GM19025 (cell line): ENCODE data around the gene FAM47B.

Source experiments
- ATAC-seq: cut with Tn5 transposase; IDR thresholded peaks from one replicate; pipeline ENCODE4 v1.9.1; 2021; ENCODE audit warnings: mild to moderate bottlenecking, low read depth, moderate library complexity; ENCODE audit not compliant: unreplicated experiment

Gene FAM47B

DNA sequence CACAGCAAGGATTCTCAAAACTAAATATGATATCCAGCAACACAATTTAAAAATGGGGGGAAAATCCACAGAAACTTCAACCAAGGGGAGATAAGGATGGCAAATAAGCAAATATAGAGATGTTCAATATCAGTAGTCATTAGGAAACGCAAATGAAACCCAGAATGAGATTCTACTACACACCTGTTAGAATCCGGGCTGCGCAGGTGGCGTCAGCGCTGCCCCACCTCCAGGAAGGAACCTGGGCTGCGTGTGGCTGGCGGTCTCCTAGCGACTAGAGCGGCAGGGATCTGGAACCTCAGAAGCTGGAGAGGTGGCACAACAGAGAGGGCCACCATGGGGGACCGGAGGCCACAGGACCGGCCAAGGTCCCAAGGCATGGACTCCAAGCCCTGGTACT, at the start of gene FAM47B:
Gene FAM47B (plus strand): TSS at position 301 of the 400 bp plus-strand sequence. CDS start 36 bp downstream, at position 337.
- ATAC-seq: no peak

DNA sequence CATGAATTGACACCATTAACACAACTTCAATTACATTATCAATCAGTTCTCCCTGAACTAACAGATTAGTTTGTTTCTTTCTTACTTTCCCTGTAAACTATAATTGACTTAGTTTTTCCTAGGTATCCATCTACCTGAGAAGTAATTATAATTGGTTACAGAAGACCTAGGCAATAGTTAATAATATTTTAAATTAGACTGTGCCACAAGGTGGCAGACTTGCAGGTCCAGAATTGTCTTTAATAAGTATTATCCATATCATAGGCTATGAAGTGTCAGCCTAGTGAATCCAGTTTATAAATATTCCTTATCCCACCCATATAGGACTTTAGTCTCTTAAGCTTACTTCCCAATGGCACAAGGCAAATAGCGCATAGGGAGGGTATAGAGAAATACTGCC, 48.9 kb upstream of the FAM47B start:
- ATAC-seq: no peak

DNA sequence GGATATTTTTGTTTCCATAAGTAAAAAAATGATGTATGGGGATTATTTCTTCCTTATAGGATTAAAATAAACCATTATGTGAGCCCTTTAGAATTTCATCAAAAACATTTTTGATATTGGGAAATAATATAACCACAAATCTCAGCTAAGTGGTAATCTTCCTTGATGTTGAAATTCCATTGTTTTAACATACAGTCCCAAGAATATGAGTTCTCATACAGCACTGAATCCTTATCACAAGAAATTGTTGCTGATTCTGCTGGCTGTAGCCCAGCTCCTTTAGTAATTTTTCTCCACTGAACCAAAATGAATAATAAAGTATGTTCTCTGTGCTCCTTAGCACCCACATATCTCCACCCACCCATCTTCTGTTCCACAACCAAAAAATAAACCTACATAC, 41.9 kb upstream of the FAM47B start:
- no peak for ATAC-seq

DNA sequence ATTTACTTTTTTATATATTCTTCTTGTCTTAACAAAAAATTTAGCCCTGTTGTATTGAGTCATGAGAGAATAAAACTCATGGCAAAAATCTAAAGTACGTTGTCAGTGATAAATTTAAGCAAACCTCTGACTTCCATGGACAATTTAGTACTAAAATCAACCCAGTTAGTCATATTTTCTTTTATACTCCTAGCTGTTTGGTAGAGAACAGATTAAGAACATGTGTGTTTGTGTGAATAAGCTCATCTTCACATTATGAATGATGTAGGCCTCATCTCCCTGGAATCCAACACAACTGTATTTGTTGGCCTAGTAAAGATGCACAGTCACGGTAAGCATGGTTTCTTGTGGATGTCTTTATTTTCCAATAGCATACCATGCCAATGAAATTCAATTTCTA, 40.8 kb upstream of the FAM47B start:
- ATAC-seq: no peak

DNA sequence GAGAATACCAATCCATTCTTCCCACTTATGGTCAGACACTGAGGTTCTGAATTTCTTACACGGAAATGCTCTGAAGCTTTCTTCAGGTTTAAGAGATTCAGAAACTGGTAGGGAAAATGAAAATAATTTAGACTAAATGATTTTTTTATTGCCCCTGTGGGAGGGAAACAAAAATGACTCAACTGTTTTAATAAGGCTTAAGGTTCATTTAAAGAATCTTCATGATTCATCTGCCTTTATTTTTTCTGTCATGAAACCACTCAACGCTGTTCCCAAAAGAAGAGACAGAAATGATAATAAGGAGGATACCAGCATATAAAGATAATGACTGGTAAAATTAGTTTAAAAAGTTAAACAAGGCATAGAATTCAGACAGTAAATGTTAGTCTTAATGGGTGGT, 39.3 kb upstream of the FAM47B start:
- no peak for ATAC-seq

DNA sequence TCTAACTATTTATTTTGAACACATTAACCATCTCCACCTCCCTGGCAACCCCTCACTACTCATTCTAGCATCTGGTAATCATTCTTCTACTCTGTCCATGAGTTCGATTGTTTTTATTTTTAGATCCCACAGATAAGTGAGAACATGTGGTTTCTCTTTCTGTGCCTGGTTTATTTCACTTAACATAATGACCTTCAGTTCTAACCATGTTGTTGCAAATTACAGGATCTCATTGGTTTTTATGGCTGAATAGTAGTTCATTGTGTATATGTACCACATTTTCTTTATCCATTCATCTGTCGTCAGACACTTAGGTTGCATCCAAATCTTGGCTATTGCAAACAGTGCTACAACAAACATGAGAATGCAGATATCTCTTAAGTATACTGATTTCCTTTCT, 33.4 kb upstream of the FAM47B start:
- no peak for ATAC-seq

DNA sequence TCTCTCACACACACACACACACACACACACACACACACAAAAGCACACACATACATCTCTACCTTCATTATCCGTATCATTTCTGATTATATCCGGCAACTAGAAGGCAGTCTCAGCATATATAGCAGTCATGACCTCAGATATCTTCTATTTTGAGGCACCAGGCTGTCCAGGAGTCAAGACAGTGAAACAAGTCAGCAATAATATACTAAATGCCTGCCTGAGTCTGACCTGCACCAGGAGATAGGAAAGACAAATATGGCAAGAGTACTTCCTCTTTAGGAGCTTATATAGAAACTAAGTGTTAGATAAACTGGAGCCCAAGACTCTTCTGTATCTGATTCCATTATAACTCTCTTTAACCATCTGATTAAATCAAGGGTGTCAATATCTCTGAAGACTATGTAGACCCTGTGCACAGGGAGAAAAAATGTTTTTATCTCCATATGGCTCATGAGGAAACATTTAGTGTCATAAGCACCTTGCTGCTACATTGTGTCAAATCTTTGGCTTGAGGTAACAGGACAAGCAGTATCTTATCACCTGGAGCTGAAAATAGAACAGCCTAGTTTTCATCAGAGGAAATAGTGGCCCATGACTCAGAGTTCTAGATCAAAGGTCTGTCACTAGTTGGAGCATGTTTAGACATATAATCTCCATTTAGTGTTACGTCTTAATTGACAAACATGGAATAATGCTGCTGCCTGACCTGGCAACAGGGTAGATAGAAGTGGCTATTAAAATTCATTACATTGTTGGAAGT, 27.0 kb upstream of the FAM47B start:
- ATAC-seq: no peak

DNA sequence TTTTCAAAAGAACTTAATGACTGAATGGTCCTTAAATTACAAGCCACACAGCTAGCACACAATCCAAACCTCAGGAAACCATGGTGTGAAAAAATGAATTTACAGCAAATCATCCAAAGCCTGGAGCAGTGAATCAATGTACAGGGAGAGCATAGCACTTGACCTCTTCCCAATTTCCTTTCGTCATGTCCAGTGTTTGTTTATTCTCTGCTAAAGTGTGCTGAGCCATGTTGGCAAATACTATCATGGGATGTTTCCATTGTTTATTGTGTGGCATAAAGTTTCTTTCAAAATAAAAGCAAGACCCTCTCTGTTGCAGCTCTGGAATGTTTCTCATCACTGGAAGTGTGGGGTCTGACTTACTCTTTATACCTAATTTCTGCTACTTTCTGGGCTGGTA, 25.4 kb upstream of the FAM47B start:
- no peak for ATAC-seq

DNA sequence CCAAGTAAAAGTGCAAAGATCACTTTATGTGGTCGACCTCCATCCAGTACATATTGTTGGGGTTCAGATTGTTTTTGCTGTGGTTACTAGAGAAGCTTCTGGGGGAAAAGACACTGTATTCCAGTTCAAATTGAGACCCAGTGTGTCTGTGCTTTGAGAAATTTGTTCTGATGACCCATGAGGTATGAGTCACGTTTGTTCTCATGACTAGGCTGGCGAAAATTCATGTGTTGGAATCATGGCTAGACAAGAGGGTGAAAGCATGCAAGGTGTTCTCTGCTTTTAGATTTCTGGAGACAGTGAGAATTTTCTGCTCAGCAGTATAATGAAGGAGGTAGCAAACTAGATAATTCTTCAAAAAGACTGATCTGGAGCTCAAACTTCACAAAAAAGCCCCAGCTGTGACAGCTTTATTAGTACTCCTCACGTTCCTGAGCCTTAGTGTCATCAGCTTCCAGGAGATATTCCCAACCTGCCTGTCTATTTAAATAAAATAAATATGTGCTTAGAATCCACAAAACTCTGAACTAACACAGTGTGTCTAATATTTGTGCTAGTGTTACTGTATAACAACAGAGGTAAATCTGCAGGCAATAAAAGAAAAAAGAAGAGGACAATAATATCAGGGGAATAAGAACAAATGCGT, 24.4 kb upstream of the FAM47B start:
- ATAC-seq: no peak

DNA sequence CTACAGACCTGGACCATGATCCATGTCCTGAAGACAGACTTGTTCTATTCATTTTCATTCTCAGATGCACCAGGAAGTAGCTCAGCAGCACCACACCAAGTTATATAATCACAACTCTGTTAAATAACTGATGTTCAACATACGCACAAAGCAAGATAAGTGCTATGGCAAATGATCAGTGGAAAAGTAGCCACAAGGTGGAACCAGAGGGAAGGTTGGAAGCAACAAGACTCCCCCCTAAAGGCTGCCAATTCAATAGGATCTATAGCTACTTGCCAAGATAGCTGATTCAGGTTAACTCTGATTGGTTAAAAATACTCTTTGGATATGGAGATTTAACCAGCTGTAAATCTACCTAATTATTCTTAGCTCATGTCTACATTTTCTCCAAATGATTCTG, 23.7 kb upstream of the FAM47B start:
- ATAC-seq: no peak

DNA sequence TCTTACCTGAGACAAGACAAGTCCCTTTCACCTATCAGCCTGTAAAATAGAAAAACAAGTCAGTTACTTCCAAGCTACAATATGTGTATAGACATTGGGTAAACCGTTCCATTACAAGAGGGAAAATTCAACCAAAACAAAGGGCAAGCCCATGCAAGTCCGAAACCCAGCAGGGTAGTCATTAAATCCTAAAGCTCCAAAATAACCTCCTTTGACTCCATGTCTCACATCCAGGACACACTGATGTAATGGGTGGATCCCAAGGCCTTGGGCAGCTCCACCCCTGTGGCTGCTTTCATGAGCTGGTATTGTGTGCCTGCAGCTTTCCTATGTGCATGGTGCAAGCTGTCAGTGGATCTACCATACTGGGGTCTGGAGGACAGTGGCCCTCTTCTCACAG, 14.7 kb upstream of the FAM47B start:
- ATAC-seq: no peak

DNA sequence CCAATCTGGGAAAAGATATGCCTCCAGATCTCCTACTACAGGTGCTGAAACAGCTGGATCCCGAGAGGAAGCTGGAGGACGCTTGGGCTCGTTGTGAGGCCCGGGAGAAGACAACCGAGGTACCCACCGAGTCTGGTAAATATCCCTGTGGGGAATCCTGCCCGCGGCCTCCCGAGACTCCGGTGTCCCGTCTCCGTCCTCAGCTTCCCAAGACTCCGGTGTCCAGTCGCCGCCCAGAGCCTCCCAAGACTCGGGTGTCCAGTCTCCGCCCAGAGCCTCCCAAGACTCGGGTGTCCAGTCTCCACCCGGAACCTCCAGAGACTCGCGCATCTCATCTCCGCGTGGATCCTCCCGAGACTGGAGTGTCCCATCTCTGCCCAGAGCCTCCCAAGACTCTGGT, 639 bp downstream of the FAM47B start:
- ATAC-seq: no peak

DNA sequence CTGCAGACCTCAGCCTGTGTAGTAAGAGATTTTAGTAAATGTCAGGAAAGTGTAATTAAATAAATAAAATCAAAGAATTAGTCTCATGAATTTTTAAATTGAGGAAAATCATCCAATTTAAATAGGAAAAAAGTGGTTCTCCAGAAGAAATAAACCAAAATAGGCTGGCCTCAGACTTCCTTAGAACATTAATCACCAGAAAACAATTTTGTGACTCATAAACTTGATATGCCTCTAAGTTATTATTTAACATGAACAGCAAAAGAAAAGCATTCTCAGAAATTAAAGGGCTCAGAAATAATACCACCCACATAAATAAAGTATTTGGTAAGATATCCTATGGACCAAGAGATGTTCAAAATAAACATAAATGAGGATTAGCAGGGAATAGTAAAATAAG, 14.3 kb downstream of the FAM47B start:
- ATAC-seq: no peak

DNA sequence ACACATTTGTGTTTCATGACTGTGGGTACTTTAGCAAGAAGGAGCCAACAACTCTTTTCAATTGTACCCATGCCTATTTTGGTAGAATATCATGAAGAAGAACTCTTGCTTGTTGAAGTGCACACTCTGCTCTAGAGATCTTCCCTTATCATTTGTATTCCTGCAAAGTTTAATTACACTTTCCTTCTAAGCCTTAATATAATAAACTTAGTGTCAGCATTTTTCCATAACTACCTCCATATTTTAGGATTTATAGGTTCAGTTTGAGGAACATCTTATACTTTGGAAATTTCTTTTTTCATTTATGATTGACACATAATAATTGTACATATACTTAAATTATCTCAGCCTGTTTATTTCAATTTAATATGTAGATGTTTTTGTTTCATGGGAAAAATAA, 19.1 kb downstream of the FAM47B start:
- ATAC-seq: no peak

DNA sequence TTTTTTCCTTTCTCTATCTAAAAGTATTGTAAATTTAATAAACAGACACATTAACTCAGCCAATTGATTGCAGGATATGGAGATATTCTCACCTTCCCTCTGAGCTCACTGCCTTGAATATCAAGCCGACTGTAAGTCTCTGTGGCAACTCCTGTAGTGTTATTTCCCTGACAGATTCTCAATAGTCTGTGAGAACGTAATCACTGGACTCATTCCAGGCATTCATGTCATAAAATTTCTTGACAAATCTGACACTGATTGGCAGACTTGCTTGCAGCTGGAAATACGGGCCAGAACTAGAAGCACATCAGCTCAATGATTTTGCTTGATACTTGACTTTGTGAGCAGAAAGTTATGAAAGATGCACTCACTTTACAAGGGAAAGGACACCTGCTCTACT, 29.6 kb downstream of the FAM47B start:
- ATAC-seq: no peak

DNA sequence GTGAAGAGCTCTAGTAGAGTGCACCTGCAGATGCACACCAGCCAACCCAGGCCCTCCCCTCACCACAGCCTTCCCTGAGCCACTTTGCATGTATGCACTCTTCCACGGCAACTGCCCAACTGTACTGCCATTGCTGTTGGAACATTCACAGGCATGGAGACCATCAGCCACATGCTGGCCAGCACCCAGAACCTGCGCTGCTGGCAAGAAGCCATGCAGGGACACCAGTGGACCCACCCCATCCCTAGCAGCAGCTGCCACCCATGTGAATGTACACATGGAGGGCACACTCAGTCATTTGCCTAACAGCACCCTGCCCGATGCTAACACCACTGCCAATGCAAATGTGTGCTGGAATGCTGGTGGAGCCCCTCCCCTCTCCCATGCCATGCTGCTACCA, 35.6 kb downstream of the FAM47B start:
- ATAC-seq: no peak

DNA sequence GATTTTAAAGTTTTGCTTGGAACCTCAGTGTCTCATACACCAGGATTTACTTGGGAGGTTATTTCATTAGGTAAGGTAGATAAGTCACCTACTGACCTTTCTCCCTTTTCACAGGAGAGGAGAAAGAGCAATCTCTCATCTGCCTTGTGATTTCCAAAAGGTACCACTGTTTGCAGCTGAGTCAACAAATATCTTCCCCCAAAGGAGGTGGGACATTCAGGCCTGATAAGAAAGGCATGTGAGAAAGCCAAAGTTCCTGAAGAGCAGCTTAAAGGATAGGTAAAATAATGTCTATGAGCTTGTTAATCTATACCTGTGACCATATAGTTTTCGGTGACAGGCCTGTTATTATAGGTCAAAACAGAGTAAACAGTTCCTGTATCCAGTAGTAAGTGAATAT, 45.0 kb downstream of the FAM47B start:
- ATAC-seq: no peak
